Measurements from ENCODE around the gene APC2. TPM values are rescaled to one million over a fixed set of nuclear protein-coding genes. Genes with fewer than 3 reads are reported as not detected.

APC2 gene
- polyA plus RNA-seq, 1 experiment = 0.07 TPM

- DNase-seq (ENCODE audit: low read depth) = no peak
- H3K27me3 ChIP-seq (ENCODE audit: control insufficient read depth, insufficient read depth, low read length) = peaks cover 19% of the 10 kb centered on the region
- CTCF ChIA-PET = interaction anchor here (0.6 to 1.0 kb wide), 2 partner anchors 24 to 67 kb away, joined by 3 to 4 read pairs; no protein-coding TSS in a partner anchor
- no peak for TF ChIP-seq CTCF (IDR thresholded peaks at IDR 0.05; ENCODE audit: insufficient read depth, low read depth, low read length)
- POLR2A ChIA-PET = no interaction called here
- no peak overlapping the region for H3K4me3 ChIP-seq (ENCODE audit: low read depth, low read length)
- H3K36me3 ChIP-seq (ENCODE audit: control insufficient read depth, insufficient read depth, low read length) = no peaks in the 10 kb centered on the region
These were observed 71.7 kb downstream of the APC2 start for GRCh38 chr19:1521636-1522035.

GRCh38 chr19:1522061-1522460 is 72.1 kb downstream of the APC2 start:
- no peak for DNase-seq (ENCODE audit: low read depth)
- ChIA-PET POLR2A (no interaction called here), CTCF (interaction anchor here (0.6 to 1.0 kb wide), 2 partner anchors 24 to 67 kb away, joined by 3 to 4 read pairs; no protein-coding TSS in a partner anchor)
- Histone ChIP-seq H3K36me3 (ENCODE audit: control insufficient read depth, insufficient read depth, low read length) (no peaks in the 10 kb centered on the region), H3K4me3 (ENCODE audit: low read depth, low read length) (no peak overlapping the region), H3K27me3 (ENCODE audit: control insufficient read depth, insufficient read depth, low read length) (peaks cover 19% of the 10 kb centered on the region)
- TF ChIP-seq CTCF (IDR thresholded peaks at IDR 0.05; ENCODE audit: insufficient read depth, low read depth, low read length) = no peak

GRCh38 chr19:1522838-1523237 is 72.9 kb downstream of the APC2 start:
- no peaks in the 10 kb centered on the region for H3K36me3 ChIP-seq (ENCODE audit: control insufficient read depth, insufficient read depth, low read length)
- TF ChIP-seq CTCF (IDR thresholded peaks at IDR 0.05; ENCODE audit: insufficient read depth, low read depth, low read length) = no peak
- DNase-seq (ENCODE audit: low read depth) = no peak
- CTCF ChIA-PET = interaction anchor here (0.7 to 1.0 kb wide), 3 partner anchors 10 to 149 kb away, joined by 3 to 4 read pairs (median 3); no protein-coding TSS in a partner anchor
- no peak overlapping the region for H3K4me3 ChIP-seq (ENCODE audit: low read depth, low read length)
- peaks cover 19% of the 10 kb centered on the region for H3K27me3 ChIP-seq (ENCODE audit: control insufficient read depth, insufficient read depth, low read length)
- POLR2A ChIA-PET = no interaction called here

Other genes starting within 250 kb of the APC2 start
- gene STK11, start 244.3 kb upstream of the APC2 start, polyA plus RNA-seq (2011; rRNA removed) = 26.3 and 33.6 TPM in 2 replicates
- 0.97 and 1.6 TPM in 2 replicates for gene CBARP, start 212.1 kb upstream of the APC2 start, polyA plus RNA-seq (2011; rRNA removed)
- gene ATP5F1D, start 208.4 kb upstream of the APC2 start, polyA plus RNA-seq (2011; rRNA removed) = 57.9 and 65.1 TPM in 2 replicates
- gene MIDN, start 201.5 kb upstream of the APC2 start, polyA plus RNA-seq (2011; rRNA removed) = 6.9 and 8.4 TPM in 2 replicates
- gene CIRBP, start 180.8 kb upstream of the APC2 start, polyA plus RNA-seq (2011; rRNA removed) = 342 and 372 TPM in 2 replicates
- gene FAM174C, start 174.6 kb upstream of the APC2 start, polyA plus RNA-seq (2011; rRNA removed) = 24.6 and 37.5 TPM in 2 replicates
- gene EFNA2, start 164.2 kb upstream of the APC2 start, polyA plus RNA-seq (2011; rRNA removed) = not detected in 2 replicates
- 35.5 and 59.6 TPM in 2 replicates for gene NDUFS7, start 66.2 kb upstream of the APC2 start, polyA plus RNA-seq (2011; rRNA removed)
- gene GAMT, start 48.6 kb upstream of the APC2 start, polyA plus RNA-seq (2011; rRNA removed) = 26.9 and 43.7 TPM in 2 replicates
- 38.3 and 48.9 TPM in 2 replicates for gene DAZAP1, start 42.5 kb upstream of the APC2 start, polyA plus RNA-seq (2011; rRNA removed)
- 854 and 1,597 TPM in 2 replicates for gene RPS15, start 11.7 kb upstream of the APC2 start, polyA plus RNA-seq (2011; rRNA removed)
- gene C19orf25, start 29.1 kb downstream of the APC2 start, polyA plus RNA-seq (2011; rRNA removed) = 23.9 and 32.6 TPM in 2 replicates
- 0.59 and 1.3 TPM in 2 replicates for gene PCSK4, start 40.2 kb downstream of the APC2 start, polyA plus RNA-seq (2011; rRNA removed)
- gene REEP6, start 41.1 kb downstream of the APC2 start, polyA plus RNA-seq (2011; rRNA removed) = 1.7 and 3.1 TPM in 2 replicates
- gene ADAMTSL5, start 62.9 kb downstream of the APC2 start, polyA plus RNA-seq (2011; rRNA removed) = 15.0 and 21.5 TPM in 2 replicates
- gene PLK5, start 74.0 kb downstream of the APC2 start, polyA plus RNA-seq (2011; rRNA removed) = not detected in 2 replicates
- gene MEX3D, start 118.2 kb downstream of the APC2 start, polyA plus RNA-seq (2011; rRNA removed) = 5.4 and 6.9 TPM in 2 replicates
- gene MBD3, start 142.7 kb downstream of the APC2 start, polyA plus RNA-seq (2011; rRNA removed) = 38.9 and 53.4 TPM in 2 replicates
- gene UQCR11, start 155.3 kb downstream of the APC2 start, polyA plus RNA-seq (2011; rRNA removed) = 177 and 213 TPM in 2 replicates
- 32.6 and 49.8 TPM in 2 replicates for gene TCF3, start 202.5 kb downstream of the APC2 start, polyA plus RNA-seq (2011; rRNA removed)